Osteocyte (in vitro differentiated cells): ENCODE results near the gene H1-8. TPM values are rescaled to one million over a fixed set of nuclear protein-coding genes. Genes with fewer than 3 reads are reported as not detected.

Source experiments
- DNase-seq: peaks from one replicate; pipeline ENCODE4 v3.0.0; 2021; ENCODE audit warnings: mixed read lengths; ENCODE audit not compliant: unreplicated experiment; ENCODE audit errors: extremely low spot score
- H3K27ac Mint-ChIP-seq: one replicate; pipeline ENCODE4 v1.8.0; 2021; ENCODE audit warnings: mild to moderate bottlenecking, mixed read lengths; ENCODE audit not compliant: unreplicated experiment
- H3K27me3 Mint-ChIP-seq: one replicate; pipeline ENCODE4 v1.8.0; 2021; ENCODE audit warnings: mixed read lengths; ENCODE audit not compliant: unreplicated experiment
- H3K36me3 Mint-ChIP-seq: one replicate; pipeline ENCODE4 v1.8.0; 2021; ENCODE audit warnings: mixed read lengths; ENCODE audit not compliant: unreplicated experiment
- H3K4me1 Mint-ChIP-seq: one replicate; pipeline ENCODE4 v1.8.0; 2021; ENCODE audit warnings: mixed read lengths; ENCODE audit not compliant: unreplicated experiment
- H3K4me3 Mint-ChIP-seq: one replicate; pipeline ENCODE4 v1.8.0; 2021; ENCODE audit warnings: mild to moderate bottlenecking, moderate library complexity, mixed read lengths; ENCODE audit not compliant: unreplicated experiment
- H3K9me3 Mint-ChIP-seq: one replicate; pipeline ENCODE4 v1.8.0; 2021; ENCODE audit warnings: mixed read lengths; ENCODE audit not compliant: unreplicated experiment
- CTCF ChIP-seq: fragments of 200-600 bp; sonication (generic); IDR thresholded peaks from 2 replicates; pipeline ENCODE4 v1.5.0; 2021; ENCODE audit warnings: antibody characterized with exemption, mild to moderate bottlenecking, moderate library complexity
- total RNA-seq: library from RNA; stranded (reverse); gene quantifications from 2 replicates; pipeline ENCODE4 v1.2.1, GENCODE V29; 2021

H1-8 gene
- total RNA-seq, 1 donor from 2014 or later = not detected

GRCh38 chr3:129584631-129585030 is 41.7 kb downstream of the H1-8 start:
- Mint-ChIP-seq H3K27me3 (no peaks in the 10 kb centered on the region), H3K9me3 (no peaks in the 10 kb centered on the region), H3K27ac (peak overlapping the region; percentile 23), H3K36me3 (peaks cover 38% of the 10 kb centered on the region), H3K4me1 (peaks cover 21% of the 10 kb centered on the region), H3K4me3 (no peak overlapping the region)
- no peak for TF ChIP-seq CTCF
- DNase-seq = no peak

GRCh38 chr3:129585949-129586657 is 43.1 kb downstream of the H1-8 start:
- no peak for TF ChIP-seq CTCF
- H3K4me3 Mint-ChIP-seq = peak overlapping the region; percentile 26
- H3K27ac Mint-ChIP-seq = peak overlapping the region; percentile 27
- DNase-seq = no peak
- H3K27me3 Mint-ChIP-seq = no peaks in the 10 kb centered on the region
- H3K4me1 Mint-ChIP-seq = peaks cover 32% of the 10 kb centered on the region
- H3K9me3 Mint-ChIP-seq = no peaks in the 10 kb centered on the region
- H3K36me3 Mint-ChIP-seq = peaks cover 31% of the 10 kb centered on the region

- no peaks in the 10 kb centered on the region for H3K27me3 Mint-ChIP-seq
- H3K9me3 Mint-ChIP-seq = no peaks in the 10 kb centered on the region
- DNase-seq = no peak
- peak overlapping the region; percentile 38 for H3K27ac Mint-ChIP-seq
- H3K4me3 Mint-ChIP-seq = no peak overlapping the region
- H3K4me1 Mint-ChIP-seq = peaks cover 39% of the 10 kb centered on the region
- H3K36me3 Mint-ChIP-seq = peaks cover 29% of the 10 kb centered on the region
- no peak for TF ChIP-seq CTCF
Observed at GRCh38 chr3:129586746-129587430, 43.9 kb downstream of the H1-8 start.

GRCh38 chr3:129587566-129588210 is 44.7 kb downstream of the H1-8 start:
- H3K4me1 Mint-ChIP-seq = peaks cover 47% of the 10 kb centered on the region
- peak overlapping the region; percentile 41 for H3K27ac Mint-ChIP-seq

More at GRCh38 chr3:129587566-129588210, 44.7 kb downstream of the H1-8 start:
- no peak for DNase-seq
- no peaks in the 10 kb centered on the region for H3K27me3 Mint-ChIP-seq
- no peak overlapping the region for H3K4me3 Mint-ChIP-seq
- no peak for TF ChIP-seq CTCF
- peaks cover 29% of the 10 kb centered on the region for H3K36me3 Mint-ChIP-seq
- no peaks in the 10 kb centered on the region for H3K9me3 Mint-ChIP-seq
